C4-2B (cell line): ENCODE measurements around the gene TEX50.

ENCODE experiments used
- ZFX ChIP-seq: fragments of 450-650 bp; IDR thresholded peaks from 2 replicates; pipeline ENCODE4 v1.6.1; 2017
- TF ChIP-seq, protein P1 (sequence below): fragments of 450-650 bp; conservative IDR thresholded peaks from 2 replicates; pipeline ENCODE4 v1.5.1; 2017; ENCODE audit warnings: mild to moderate bottlenecking

GRCh38 chr1:173663159-173663558, 28.0 kb downstream of the TEX50 start:
- TF ChIP-seq, protein P1, sequence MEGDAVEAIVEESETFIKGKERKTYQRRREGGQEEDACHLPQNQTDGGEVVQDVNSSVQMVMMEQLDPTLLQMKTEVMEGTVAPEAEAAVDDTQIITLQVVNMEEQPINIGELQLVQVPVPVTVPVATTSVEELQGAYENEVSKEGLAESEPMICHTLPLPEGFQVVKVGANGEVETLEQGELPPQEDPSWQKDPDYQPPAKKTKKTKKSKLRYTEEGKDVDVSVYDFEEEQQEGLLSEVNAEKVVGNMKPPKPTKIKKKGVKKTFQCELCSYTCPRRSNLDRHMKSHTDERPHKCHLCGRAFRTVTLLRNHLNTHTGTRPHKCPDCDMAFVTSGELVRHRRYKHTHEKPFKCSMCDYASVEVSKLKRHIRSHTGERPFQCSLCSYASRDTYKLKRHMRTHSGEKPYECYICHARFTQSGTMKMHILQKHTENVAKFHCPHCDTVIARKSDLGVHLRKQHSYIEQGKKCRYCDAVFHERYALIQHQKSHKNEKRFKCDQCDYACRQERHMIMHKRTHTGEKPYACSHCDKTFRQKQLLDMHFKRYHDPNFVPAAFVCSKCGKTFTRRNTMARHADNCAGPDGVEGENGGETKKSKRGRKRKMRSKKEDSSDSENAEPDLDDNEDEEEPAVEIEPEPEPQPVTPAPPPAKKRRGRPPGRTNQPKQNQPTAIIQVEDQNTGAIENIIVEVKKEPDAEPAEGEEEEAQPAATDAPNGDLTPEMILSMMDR = no peak
- no peak for TF ChIP-seq ZFX
